ENCODE measurements around the gene ALKBH6. TPM values are rescaled to one million over a fixed set of nuclear protein-coding genes. Genes with fewer than 3 reads are reported as not detected.

ALKBH6 gene
- total and polyA plus RNA-seq, 10 of the 15 experiments (the other 5 are each of a cell fraction or from before 2014, with no cell fraction given), result 1.2 to 56.5 (median 36.1) TPM

- in situ Hi-C loops (cut with MboI) (no loop called here), intact Hi-C loops (cut with micrococcal nuclease; ENCODE audit: unreplicated experiment) (no loop called here)
- no peaks in the 10 kb centered on the region for H3K79me2 ChIP-seq (ENCODE audit: control insufficient read depth, insufficient read depth, low read length)
- H3K4me2 ChIP-seq (ENCODE audit: control insufficient read depth, insufficient read depth), result no peak overlapping the region
- peaks cover 0 to 5% of the 10 kb centered on the region in 2 experiments; a peak in 2 of 4 replicates for H3K36me3 ChIP-seq (ENCODE audit: control insufficient read depth in 2 of 2, insufficient read depth in 2 of 2, low read length in 1 of 2)
- no peak for DNase-seq (ENCODE audit: low read depth, low spot score)
- WGBS (ENCODE audit: insufficient coverage, insufficient replicate concordance, low lambda C conversion rate, missing lambda C conversion rate), result 95% methylated on average over 6 of the region's 6 CpGs
- H3K4me1 ChIP-seq (ENCODE audit: control insufficient read depth, insufficient read depth, low read length), result no peaks in the 10 kb centered on the region
- ChIA-PET SMC1A (ENCODE audit: uncharacterized antibody, unreplicated experiment) (no interaction called here), CTCF (no interaction called here), RAD21 (ENCODE audit: unreplicated experiment) (no interaction called here), POLR2A (no interaction called here)
- no peaks in the 10 kb centered on the region for H3K27me3 ChIP-seq (replicated peaks in 1 of 2; ENCODE audit: control insufficient read depth in 2 of 2, insufficient read depth in 2 of 2, low read length in 1 of 2)
- H3K9ac ChIP-seq (ENCODE audit: control insufficient read depth, insufficient read depth, low read length), result no peak overlapping the region
- TF ChIP-seq MYC (IDR thresholded peaks at IDR 0.05; ENCODE audit: insufficient read depth, insufficient read length, insufficient replicate concordance, low read length, severe bottlenecking) (no peak), NFYA (IDR thresholded peaks at IDR 0.05; ENCODE audit: borderline replicate concordance, low read depth, low read length) (no peak), CEBPZ (IDR thresholded peaks at IDR 0.05; ENCODE audit: low read depth, low read length) (no peak), ZNF217 (IDR thresholded peaks at IDR 0.05) (no peak), RELA (IDR thresholded peaks at IDR 0.05; ENCODE audit: borderline replicate concordance, partially characterized antibody) (no peak)
- no peak overlapping the region for H3K4me3 ChIP-seq
- H4K20me1 ChIP-seq (ENCODE audit: control insufficient read depth, insufficient read depth), result no peaks in the 10 kb centered on the region
- FAIRE-seq, result no peak
- no peak overlapping the region for H2AFZ ChIP-seq (ENCODE audit: control insufficient read depth, low read depth, low read length)
- H3K9me3 ChIP-seq (replicated peaks; ENCODE audit: control insufficient read depth, insufficient read depth, low read length), result no peaks in the 10 kb centered on the region
- no peak overlapping the region for H3K27ac ChIP-seq (ENCODE audit: control insufficient read depth, insufficient read depth)
- BruUV-seq (replicated peaks), result no TSS peak
- no peak for ATAC-seq
Observed at GRCh38 chr19:36027696-36028095, 13.7 kb upstream of the ALKBH6 start.
